Forelimb muscle (tissue), 1 donor: ENCODE data around the gene RAD21L1. TPM values are rescaled to one million over a fixed set of nuclear protein-coding genes. Genes with fewer than 3 reads are reported as not detected.

Experiments
- DNase-seq: peaks from one replicate; pipeline ENCODE4 v3.0.0-alpha.2; 2013; ENCODE audit warnings: low read depth
- polyA plus RNA-seq: library from polyadenylated mRNA; unstranded; fragments of 120-200 nt; gene quantifications from one replicate; pipeline ENCODE4 v1.2.1, GENCODE V29; 2013; ENCODE audit not compliant: insufficient read length

RAD21L1 gene
- not detected for polyA plus RNA-seq

- DNase-seq, result no peak
These were observed at the start of gene RAD21L1 for GRCh38 chr20:1225783-1226654. RAD21L1 (plus strand) TSS chr20:1226044; CDS start chr20:1228454, 2,410 bp downstream.

GRCh38 chr20:1177680-1178079, 48.2 kb upstream of the RAD21L1 start:
- DNase-seq, result no peak

GRCh38 chr20:1178103-1178502, 47.7 kb upstream of the RAD21L1 start:
- DNase-seq, result no peak

GRCh38 chr20:1178623-1179022, 47.2 kb upstream of the RAD21L1 start:
- no peak for DNase-seq

GRCh38 chr20:1180949-1181348, 44.9 kb upstream of the RAD21L1 start:
- DNase-seq, result no peak

- no peak for DNase-seq
These were observed 43.7 kb upstream of the RAD21L1 start for GRCh38 chr20:1182106-1182505.

- no peak for DNase-seq
These were observed 42.7 kb upstream of the RAD21L1 start for GRCh38 chr20:1183153-1183552.

GRCh38 chr20:1184260-1184637, 41.6 kb upstream of the RAD21L1 start:
- DNase-seq, result no peak

- DNase-seq, result no peak
These were observed 41.1 kb upstream of the RAD21L1 start, which contains the start of gene TMEM74B for GRCh38 chr20:1184638-1185315. TMEM74B (minus strand) TSS chr20:1184981; CDS start chr20:1183801, 1,180 bp downstream.

- no peak for DNase-seq
These were observed 40.5 kb upstream of the RAD21L1 start for GRCh38 chr20:1185316-1185741.

GRCh38 chr20:1185790-1186334, 40.0 kb upstream of the RAD21L1 start:
- DNase-seq, result no peak

- DNase-seq, result no peak
These were observed 39.4 kb upstream of the RAD21L1 start for GRCh38 chr20:1186367-1186991.

- DNase-seq, result no peak
These were observed 38.2 kb upstream of the RAD21L1 start for GRCh38 chr20:1187605-1188171.

- no peak for DNase-seq
These were observed 37.5 kb upstream of the RAD21L1 start for GRCh38 chr20:1188347-1188746.

GRCh38 chr20:1189827-1190226, 36.0 kb upstream of the RAD21L1 start:
- no peak for DNase-seq

- DNase-seq, result no peak
These were observed 35.0 kb upstream of the RAD21L1 start for GRCh38 chr20:1190847-1191246.

GRCh38 chr20:1191299-1191698, 34.5 kb upstream of the RAD21L1 start:
- DNase-seq, result no peak

GRCh38 chr20:1195226-1195625, 30.6 kb upstream of the RAD21L1 start:
- no peak for DNase-seq

- no peak for DNase-seq
These were observed 29.2 kb upstream of the RAD21L1 start for GRCh38 chr20:1196634-1197033.

GRCh38 chr20:1197801-1198200, 28.0 kb upstream of the RAD21L1 start:
- no peak for DNase-seq

- no peak for DNase-seq
These were observed 27.1 kb upstream of the RAD21L1 start for GRCh38 chr20:1198751-1199150.
